Measurements from ENCODE around the gene KRTAP5-9.

The KRTAP5-9 gene

DNA sequence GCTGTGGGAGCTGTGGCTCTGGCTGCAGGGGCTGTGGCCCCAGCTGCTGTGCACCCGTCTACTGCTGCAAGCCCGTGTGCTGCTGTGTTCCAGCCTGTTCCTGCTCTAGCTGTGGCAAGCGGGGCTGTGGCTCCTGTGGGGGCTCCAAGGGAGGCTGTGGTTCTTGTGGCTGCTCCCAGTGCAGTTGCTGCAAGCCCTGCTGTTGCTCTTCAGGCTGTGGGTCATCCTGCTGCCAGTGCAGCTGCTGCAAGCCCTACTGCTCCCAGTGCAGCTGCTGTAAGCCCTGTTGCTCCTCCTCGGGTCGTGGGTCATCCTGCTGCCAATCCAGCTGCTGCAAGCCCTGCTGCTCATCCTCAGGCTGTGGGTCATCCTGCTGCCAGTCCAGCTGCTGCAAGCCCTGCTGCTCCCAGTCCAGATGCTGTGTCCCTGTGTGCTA lies 514 bp downstream of the KRTAP5-9 start:
- no peak for DNase-seq (ENCODE audit: low spot score)

DNA sequence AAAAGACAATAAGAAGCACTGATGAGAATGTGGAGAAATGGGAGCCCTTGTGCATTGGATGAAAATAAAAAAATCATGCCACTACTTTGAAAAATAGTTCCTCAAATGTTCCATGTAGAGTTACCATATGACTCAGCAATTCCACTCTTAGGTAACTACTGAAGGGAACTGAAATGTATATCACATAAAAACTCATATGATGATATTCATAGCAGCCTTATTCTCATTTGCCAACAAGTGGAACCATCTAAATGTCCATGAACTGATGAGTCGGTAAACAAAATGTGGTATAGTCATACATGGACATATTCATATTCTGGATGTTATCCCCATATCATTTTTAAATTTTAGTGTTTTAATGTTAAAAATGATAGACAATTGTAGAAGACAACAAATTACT lies 3.5 kb downstream of the KRTAP5-9 start:
- H3K4me3 ChIP-seq (ENCODE audit: severe bottlenecking) = no peak overlapping the region
- no peak overlapping the region for H3K27ac ChIP-seq (ENCODE audit: poor library complexity, severe bottlenecking)
- no peaks in the 10 kb centered on the region for H3K4me1 ChIP-seq (ENCODE audit: insufficient read depth, poor library complexity, severe bottlenecking)
- no peak for DNase-seq (ENCODE audit: low spot score)
- H3K27me3 ChIP-seq (ENCODE audit: insufficient read depth, poor library complexity, severe bottlenecking) = peaks cover 6% of the 10 kb centered on the region
- TF ChIP-seq, protein P1, sequence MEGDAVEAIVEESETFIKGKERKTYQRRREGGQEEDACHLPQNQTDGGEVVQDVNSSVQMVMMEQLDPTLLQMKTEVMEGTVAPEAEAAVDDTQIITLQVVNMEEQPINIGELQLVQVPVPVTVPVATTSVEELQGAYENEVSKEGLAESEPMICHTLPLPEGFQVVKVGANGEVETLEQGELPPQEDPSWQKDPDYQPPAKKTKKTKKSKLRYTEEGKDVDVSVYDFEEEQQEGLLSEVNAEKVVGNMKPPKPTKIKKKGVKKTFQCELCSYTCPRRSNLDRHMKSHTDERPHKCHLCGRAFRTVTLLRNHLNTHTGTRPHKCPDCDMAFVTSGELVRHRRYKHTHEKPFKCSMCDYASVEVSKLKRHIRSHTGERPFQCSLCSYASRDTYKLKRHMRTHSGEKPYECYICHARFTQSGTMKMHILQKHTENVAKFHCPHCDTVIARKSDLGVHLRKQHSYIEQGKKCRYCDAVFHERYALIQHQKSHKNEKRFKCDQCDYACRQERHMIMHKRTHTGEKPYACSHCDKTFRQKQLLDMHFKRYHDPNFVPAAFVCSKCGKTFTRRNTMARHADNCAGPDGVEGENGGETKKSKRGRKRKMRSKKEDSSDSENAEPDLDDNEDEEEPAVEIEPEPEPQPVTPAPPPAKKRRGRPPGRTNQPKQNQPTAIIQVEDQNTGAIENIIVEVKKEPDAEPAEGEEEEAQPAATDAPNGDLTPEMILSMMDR (IDR thresholded peaks at IDR 0.05; ENCODE audit: poor library complexity, severe bottlenecking) = no peak
- ATAC-seq (ENCODE audit: low read depth) = no peak
- no peaks in the 10 kb centered on the region for H3K36me3 ChIP-seq (ENCODE audit: low read depth)
- no peaks in the 10 kb centered on the region for H3K9me3 ChIP-seq (ENCODE audit: severe bottlenecking)

More for the DNA sequence above, 514 bp downstream of the KRTAP5-9 start:
- TF ChIP-seq, protein P1 (IDR thresholded peaks at IDR 0.05; ENCODE audit: poor library complexity, severe bottlenecking) = no peak
- H3K9me3 ChIP-seq (ENCODE audit: severe bottlenecking) = no peaks in the 10 kb centered on the region
- no peak overlapping the region for H3K4me3 ChIP-seq (ENCODE audit: severe bottlenecking)
- no peak overlapping the region for H3K27ac ChIP-seq (ENCODE audit: poor library complexity, severe bottlenecking)
- H3K27me3 ChIP-seq (ENCODE audit: insufficient read depth, poor library complexity, severe bottlenecking) = peaks cover 6% of the 10 kb centered on the region
- no peaks in the 10 kb centered on the region for H3K36me3 ChIP-seq (ENCODE audit: low read depth)
- no peaks in the 10 kb centered on the region for H3K4me1 ChIP-seq (ENCODE audit: insufficient read depth, poor library complexity, severe bottlenecking)
- ATAC-seq (ENCODE audit: low read depth) = no peak

DNA sequence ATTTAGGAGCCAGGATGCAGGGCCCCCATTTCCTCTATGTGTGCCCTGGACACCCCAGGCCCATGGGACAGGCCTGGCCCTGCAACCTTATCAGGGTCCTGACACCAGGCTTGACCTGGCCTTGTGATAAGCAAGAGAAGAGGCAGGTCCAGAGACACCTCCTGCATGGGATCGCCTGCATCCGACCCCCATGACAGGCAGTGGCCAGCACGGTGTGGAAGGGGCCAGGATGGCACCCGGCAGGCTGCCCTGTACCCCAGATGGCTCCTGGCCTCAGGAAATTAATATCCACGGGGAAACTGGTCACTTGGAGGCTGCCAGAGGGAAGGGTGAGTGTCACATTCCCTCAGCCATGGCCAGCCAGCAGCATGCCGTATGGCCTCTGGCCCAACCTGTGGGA lies 6.8 kb downstream of the KRTAP5-9 start:
- TF ChIP-seq, protein P1 (IDR thresholded peaks at IDR 0.05; ENCODE audit: poor library complexity, severe bottlenecking) = no peak
- Histone ChIP-seq H3K27ac (ENCODE audit: poor library complexity, severe bottlenecking) (no peak overlapping the region), H3K36me3 (ENCODE audit: low read depth) (no peaks in the 10 kb centered on the region), H3K9me3 (ENCODE audit: severe bottlenecking) (no peaks in the 10 kb centered on the region), H3K4me1 (ENCODE audit: insufficient read depth, poor library complexity, severe bottlenecking) (no peaks in the 10 kb centered on the region), H3K4me3 (ENCODE audit: severe bottlenecking) (no peak overlapping the region), H3K27me3 (ENCODE audit: insufficient read depth, poor library complexity, severe bottlenecking) (peaks cover 6% of the 10 kb centered on the region)
- DNase-seq (ENCODE audit: low spot score) (no peak), ATAC-seq (ENCODE audit: low read depth) (no peak)

DNA sequence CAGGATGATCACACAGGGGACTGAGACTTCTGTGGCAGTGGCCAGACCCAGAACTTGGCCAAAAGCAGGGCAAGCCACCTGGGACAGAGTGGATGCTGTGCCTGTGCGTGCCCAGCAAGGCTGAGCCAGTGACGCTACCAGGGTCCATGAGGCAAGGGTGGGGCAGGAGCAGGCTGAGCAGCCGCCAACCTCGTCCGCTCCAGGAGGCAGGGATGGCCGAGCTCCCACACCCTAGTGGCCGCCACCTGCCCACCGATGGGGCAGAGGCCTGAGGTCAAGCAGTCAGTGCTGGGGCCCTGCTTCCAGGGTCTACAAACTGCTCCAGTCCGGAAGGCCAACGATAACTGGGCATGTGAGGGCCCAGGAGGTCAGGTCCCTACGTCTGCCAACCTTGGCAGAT lies 7.3 kb downstream of the KRTAP5-9 start:
- Histone ChIP-seq H3K36me3 (ENCODE audit: low read depth) (no peaks in the 10 kb centered on the region), H3K4me3 (ENCODE audit: severe bottlenecking) (no peak overlapping the region), H3K27me3 (ENCODE audit: insufficient read depth, poor library complexity, severe bottlenecking) (peaks cover 6% of the 10 kb centered on the region), H3K27ac (ENCODE audit: poor library complexity, severe bottlenecking) (no peak overlapping the region), H3K4me1 (ENCODE audit: insufficient read depth, poor library complexity, severe bottlenecking) (no peaks in the 10 kb centered on the region), H3K9me3 (ENCODE audit: severe bottlenecking) (no peaks in the 10 kb centered on the region)
- TF ChIP-seq, protein P1 (IDR thresholded peaks at IDR 0.05; ENCODE audit: poor library complexity, severe bottlenecking) = no peak
- DNase-seq (ENCODE audit: low spot score) = no peak
- ATAC-seq (ENCODE audit: low read depth) = no peak

DNA sequence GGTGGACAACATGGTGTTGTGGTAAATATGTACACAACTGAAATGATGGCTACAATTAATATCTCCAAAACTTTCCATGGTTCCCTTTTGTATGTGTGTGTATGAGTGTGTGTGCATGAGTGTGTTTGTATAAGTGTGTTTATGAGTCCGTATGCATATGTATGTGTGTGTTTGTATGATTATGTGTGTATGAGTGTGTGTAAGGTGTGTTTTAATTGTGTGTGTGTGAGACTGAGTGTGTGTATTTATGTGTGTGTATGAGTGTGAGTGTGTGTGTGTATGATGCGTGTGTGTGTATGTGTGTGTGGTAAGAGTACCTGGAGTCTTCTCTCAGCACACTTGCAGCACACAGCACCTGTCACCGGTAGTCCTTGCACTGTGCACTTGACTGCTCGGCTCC lies 7.8 kb downstream of the KRTAP5-9 start:
- Histone ChIP-seq H3K27ac (ENCODE audit: poor library complexity, severe bottlenecking) (no peak overlapping the region), H3K4me1 (ENCODE audit: insufficient read depth, poor library complexity, severe bottlenecking) (no peaks in the 10 kb centered on the region), H3K9me3 (ENCODE audit: severe bottlenecking) (no peaks in the 10 kb centered on the region), H3K4me3 (ENCODE audit: severe bottlenecking) (no peak overlapping the region), H3K27me3 (ENCODE audit: insufficient read depth, poor library complexity, severe bottlenecking) (peaks cover 6% of the 10 kb centered on the region), H3K36me3 (ENCODE audit: low read depth) (no peaks in the 10 kb centered on the region)
- ATAC-seq (ENCODE audit: low read depth) (no peak), DNase-seq (ENCODE audit: low spot score) (no peak)
- TF ChIP-seq, protein P1 (IDR thresholded peaks at IDR 0.05; ENCODE audit: poor library complexity, severe bottlenecking) = no peak

All from RWPE2 (cell line).